SK-N-SH treated with all-trans-retinoic acid at 6 μM for 48 hours (cell line): ENCODE data around the gene TMUB1.

ENCODE experiments used
- ARNTL ChIP-seq: fragments of 450-650 bp; formaldehyde crosslinking; IDR thresholded peaks from 2 replicates; pipeline ENCODE4 v1.5.0; 2020; ENCODE audit warnings: low read depth, mild to moderate bottlenecking, moderate library complexity, borderline replicate concordance
- CSDC2 ChIP-seq: fragments of 250-450 bp; sonication (Bioruptor Pico); IDR thresholded peaks from 2 replicates; pipeline ENCODE4 v1.5.0; 2020; ENCODE audit warnings: mild to moderate bottlenecking, moderate library complexity
- OSR1 ChIP-seq: fragments of 250-450 bp; sonication (Bioruptor Pico); IDR thresholded peaks from 2 replicates; pipeline ENCODE4 v1.8.0; 2022; ENCODE audit warnings: moderate library complexity, mild to moderate bottlenecking, inconsistent platforms
- TF ChIP-seq, protein P1 (sequence below): fragments of 250-450 bp; sonication (Bioruptor Pico); IDR thresholded peaks from 2 replicates; pipeline ENCODE4 v1.8.0; 2021; ENCODE audit warnings: low read depth, mild to moderate bottlenecking, moderate library complexity, borderline replicate concordance
- TF ChIP-seq, protein P2 (sequence below): fragments of 250-450 bp; sonication (Bioruptor Pico); IDR thresholded peaks from 2 replicates; pipeline ENCODE4 v1.5.0; 2020; ENCODE audit warnings: mild to moderate bottlenecking, moderate library complexity

DNA sequence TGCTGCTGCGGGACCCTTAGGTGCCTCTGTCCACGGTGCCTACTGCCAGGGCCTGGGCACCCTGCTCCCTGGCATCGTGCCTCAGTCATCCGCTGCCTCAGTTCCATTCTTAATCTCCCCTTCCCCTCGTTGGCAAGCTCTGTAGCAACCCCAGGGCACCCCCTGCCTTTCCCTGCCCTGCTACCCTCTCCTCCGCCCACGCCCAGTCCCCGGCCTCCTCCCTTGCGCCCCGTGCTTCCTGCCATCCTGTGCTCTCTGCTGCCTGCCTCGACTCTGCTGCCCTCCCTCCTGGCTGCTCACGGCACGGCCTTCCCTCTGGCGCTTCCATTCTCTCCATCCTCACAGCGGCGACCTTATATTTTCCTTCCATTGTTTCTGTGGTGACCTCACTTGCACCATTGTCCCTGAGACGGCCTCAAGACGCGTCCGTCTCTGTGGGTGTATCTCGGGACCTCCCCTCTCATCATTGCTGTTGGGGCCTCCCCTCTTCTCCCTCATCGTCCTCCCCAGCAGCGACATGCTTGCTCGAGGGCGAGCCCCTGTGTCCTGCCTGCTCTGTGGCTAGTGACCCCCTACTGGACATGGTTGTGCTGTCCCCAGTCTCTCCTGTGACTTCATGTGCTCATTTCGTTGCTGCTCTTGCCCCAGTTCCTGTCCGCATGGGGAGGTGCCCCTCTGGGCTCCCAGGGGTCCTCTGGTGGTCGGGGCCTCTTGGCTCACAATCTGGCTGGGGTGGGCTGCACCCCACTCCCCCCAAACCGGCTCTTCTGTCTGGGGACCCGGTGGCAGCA, 38.3 kb upstream of the TMUB1 start:
- TF ChIP-seq, protein P1, sequence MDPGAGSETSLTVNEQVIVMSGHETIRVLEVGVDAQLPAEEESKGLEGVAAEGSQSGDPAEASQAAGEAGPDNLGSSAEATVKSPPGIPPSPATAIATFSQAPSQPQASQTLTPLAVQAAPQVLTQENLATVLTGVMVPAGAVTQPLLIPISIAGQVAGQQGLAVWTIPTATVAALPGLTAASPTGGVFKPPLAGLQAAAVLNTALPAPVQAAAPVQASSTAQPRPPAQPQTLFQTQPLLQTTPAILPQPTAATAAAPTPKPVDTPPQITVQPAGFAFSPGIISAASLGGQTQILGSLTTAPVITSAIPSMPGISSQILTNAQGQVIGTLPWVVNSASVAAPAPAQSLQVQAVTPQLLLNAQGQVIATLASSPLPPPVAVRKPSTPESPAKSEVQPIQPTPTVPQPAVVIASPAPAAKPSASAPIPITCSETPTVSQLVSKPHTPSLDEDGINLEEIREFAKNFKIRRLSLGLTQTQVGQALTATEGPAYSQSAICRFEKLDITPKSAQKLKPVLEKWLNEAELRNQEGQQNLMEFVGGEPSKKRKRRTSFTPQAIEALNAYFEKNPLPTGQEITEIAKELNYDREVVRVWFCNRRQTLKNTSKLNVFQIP, result no peak
- no peak for TF ChIP-seq ARNTL (CRISPR knock-in tag)
- TF ChIP-seq, protein P2, sequence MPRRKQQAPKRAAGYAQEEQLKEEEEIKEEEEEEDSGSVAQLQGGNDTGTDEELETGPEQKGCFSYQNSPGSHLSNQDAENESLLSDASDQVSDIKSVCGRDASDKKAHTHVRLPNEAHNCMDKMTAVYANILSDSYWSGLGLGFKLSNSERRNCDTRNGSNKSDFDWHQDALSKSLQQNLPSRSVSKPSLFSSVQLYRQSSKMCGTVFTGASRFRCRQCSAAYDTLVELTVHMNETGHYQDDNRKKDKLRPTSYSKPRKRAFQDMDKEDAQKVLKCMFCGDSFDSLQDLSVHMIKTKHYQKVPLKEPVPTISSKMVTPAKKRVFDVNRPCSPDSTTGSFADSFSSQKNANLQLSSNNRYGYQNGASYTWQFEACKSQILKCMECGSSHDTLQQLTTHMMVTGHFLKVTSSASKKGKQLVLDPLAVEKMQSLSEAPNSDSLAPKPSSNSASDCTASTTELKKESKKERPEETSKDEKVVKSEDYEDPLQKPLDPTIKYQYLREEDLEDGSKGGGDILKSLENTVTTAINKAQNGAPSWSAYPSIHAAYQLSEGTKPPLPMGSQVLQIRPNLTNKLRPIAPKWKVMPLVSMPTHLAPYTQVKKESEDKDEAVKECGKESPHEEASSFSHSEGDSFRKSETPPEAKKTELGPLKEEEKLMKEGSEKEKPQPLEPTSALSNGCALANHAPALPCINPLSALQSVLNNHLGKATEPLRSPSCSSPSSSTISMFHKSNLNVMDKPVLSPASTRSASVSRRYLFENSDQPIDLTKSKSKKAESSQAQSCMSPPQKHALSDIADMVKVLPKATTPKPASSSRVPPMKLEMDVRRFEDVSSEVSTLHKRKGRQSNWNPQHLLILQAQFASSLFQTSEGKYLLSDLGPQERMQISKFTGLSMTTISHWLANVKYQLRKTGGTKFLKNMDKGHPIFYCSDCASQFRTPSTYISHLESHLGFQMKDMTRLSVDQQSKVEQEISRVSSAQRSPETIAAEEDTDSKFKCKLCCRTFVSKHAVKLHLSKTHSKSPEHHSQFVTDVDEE, result no peak
- no peak for TF ChIP-seq OSR1 (CRISPR knock-in tag)
- TF ChIP-seq CSDC2 (CRISPR knock-in tag), result no peak
